Gastroesophageal sphincter (tissue), 3 donors: Measurements from ENCODE around the gene AGO3.

ENCODE experiments used
- POLR2A ChIP-seq, 2 donors: fragments of 450-650 bp; IDR thresholded peaks; one replicate each; pipeline ENCODE4 v1.6.1; 2017; ENCODE audit warnings: antibody characterized with exemption in 2 of 2, mild to moderate bottlenecking in 2 of 2, moderate library complexity in 1 of 2
- POLR2AphosphoS5 ChIP-seq: sonication (generic); formaldehyde crosslinking; IDR thresholded peaks from one replicate; pipeline ENCODE4 v1.6.1; 2017; ENCODE audit warnings: antibody characterized with exemption
- TF ChIP-seq, protein P1 (sequence below), 4 experiments: fragments of 200-600 bp in 2 of 4; fragments of 450-650 bp in 2 of 4; sonication (generic) in 1 of 4; IDR thresholded peaks; one replicate each; pipeline ENCODE4 v1.5.1; 2017 to 2019; ENCODE audit warnings: antibody characterized with exemption in 4 of 4, mild to moderate bottlenecking in 2 of 4, moderate library complexity in 2 of 4

DNA sequence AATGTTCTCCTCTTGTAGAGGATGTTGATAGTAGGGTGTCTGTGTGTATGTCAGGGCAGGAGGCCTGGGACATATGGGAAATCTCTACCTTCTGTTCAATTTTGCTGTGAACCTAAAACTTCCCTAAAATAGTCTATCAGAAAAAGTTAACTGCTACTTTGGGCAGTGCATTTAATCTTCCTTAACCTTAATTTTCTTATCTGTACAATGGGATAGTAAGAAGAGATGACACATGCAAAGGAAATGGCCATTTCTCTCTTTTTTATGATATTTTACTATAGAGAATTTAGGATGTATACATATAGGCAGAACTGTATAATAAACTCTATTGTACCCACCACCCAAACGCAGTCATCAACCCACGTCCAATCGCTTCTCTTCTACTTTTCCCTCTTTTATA lies 8.6 kb downstream of the AGO3 start:
- TF ChIP-seq, protein P1, sequence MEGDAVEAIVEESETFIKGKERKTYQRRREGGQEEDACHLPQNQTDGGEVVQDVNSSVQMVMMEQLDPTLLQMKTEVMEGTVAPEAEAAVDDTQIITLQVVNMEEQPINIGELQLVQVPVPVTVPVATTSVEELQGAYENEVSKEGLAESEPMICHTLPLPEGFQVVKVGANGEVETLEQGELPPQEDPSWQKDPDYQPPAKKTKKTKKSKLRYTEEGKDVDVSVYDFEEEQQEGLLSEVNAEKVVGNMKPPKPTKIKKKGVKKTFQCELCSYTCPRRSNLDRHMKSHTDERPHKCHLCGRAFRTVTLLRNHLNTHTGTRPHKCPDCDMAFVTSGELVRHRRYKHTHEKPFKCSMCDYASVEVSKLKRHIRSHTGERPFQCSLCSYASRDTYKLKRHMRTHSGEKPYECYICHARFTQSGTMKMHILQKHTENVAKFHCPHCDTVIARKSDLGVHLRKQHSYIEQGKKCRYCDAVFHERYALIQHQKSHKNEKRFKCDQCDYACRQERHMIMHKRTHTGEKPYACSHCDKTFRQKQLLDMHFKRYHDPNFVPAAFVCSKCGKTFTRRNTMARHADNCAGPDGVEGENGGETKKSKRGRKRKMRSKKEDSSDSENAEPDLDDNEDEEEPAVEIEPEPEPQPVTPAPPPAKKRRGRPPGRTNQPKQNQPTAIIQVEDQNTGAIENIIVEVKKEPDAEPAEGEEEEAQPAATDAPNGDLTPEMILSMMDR (IDR thresholded peaks at IDR 0.05), result no peak
- TF ChIP-seq POLR2AphosphoS5 (no peak), POLR2A (IDR thresholded peaks at IDR 0.05) (no peak)
